SJSA1 (cell line): ENCODE results near the gene TADA2A. TPM values are rescaled to one million over a fixed set of nuclear protein-coding genes. Genes with fewer than 3 reads are reported as not detected.
"Not testable (repeated sequence)": the region's sequence is repeated elsewhere in the genome, so short reads cannot be mapped to it uniquely, and the experiment has no call there.

ENCODE experiments used
- DNase-seq, 2 experiments: peaks; one replicate each; pipeline ENCODE4 v3.0.0-alpha.2; 2015 to 2020; ENCODE audit warnings: low spot score in 2 of 2, low read depth in 1 of 2
- H3K27ac ChIP-seq: fragments of 250-450 bp; sonication (Bioruptor Pico); 2 replicates; pipeline ENCODE4 v1.5.1; 2020; ENCODE audit warnings: mild to moderate bottlenecking, moderate library complexity
- H3K27me3 ChIP-seq: fragments of 250-450 bp; sonication (Bioruptor Pico); replicated peaks from 2 replicates; pipeline ENCODE4 v1.5.1; 2020; ENCODE audit warnings: mild to moderate bottlenecking, moderate library complexity
- H3K36me3 ChIP-seq: fragments of 250-450 bp; sonication (Bioruptor Pico); 2 replicates; pipeline ENCODE4 v1.5.1; 2020; ENCODE audit warnings: mild to moderate bottlenecking
- H3K4me1 ChIP-seq: fragments of 250-450 bp; sonication (Bioruptor Pico); replicated peaks from 2 replicates; pipeline ENCODE4 v1.6.1; 2021; ENCODE audit warnings: mild to moderate bottlenecking
- H3K4me3 ChIP-seq: fragments of 250-450 bp; sonication (Bioruptor Pico); 2 replicates; pipeline ENCODE4 v1.5.1; 2020; ENCODE audit warnings: mild to moderate bottlenecking
- H3K9me3 ChIP-seq: fragments of 250-450 bp; sonication (Bioruptor Pico); replicated peaks from 2 replicates; pipeline ENCODE4 v1.5.1; 2020; ENCODE audit warnings: mild to moderate bottlenecking
- total RNA-seq: library from RNA; depleted of rRNA; stranded (reverse); fragments of >200 nt; shearing (Covaris generic); gene quantifications from 2 replicates; pipeline ENCODE4 v1.2.3, GENCODE V29; 2014

Gene TADA2A
- total RNA-seq, 1 experiment from 2014 or later: 20.1 TPM

- Histone ChIP-seq H3K27me3 (no peaks in the 10 kb centered on the region), H3K36me3 (peaks cover 18% of the 10 kb centered on the region), H3K4me3 (no peak overlapping the region), H3K4me1 (no peaks in the 10 kb centered on the region), H3K9me3 (no peaks in the 10 kb centered on the region), H3K27ac (no peak overlapping the region)
- no peak for DNase-seq
Observed at GRCh38 chr17:37500378-37500777, 93.7 kb downstream of the TADA2A start.

- Histone ChIP-seq H3K9me3 (no peaks in the 10 kb centered on the region), H3K4me3 (no peak overlapping the region), H3K4me1 (no peaks in the 10 kb centered on the region), H3K36me3 (peaks cover 27% of the 10 kb centered on the region), H3K27me3 (no peaks in the 10 kb centered on the region), H3K27ac (no peak overlapping the region)
- DNase-seq: no peak
Observed at GRCh38 chr17:37502009-37502936, 95.6 kb downstream of the TADA2A start.

- Histone ChIP-seq H3K4me3 (no peak overlapping the region), H3K36me3 (peaks cover 36% of the 10 kb centered on the region), H3K9me3 (no peaks in the 10 kb centered on the region), H3K4me1 (no peaks in the 10 kb centered on the region), H3K27ac (no peak overlapping the region), H3K27me3 (no peaks in the 10 kb centered on the region)
- DNase-seq: no peak
Observed at GRCh38 chr17:37503148-37503547, 96.5 kb downstream of the TADA2A start.

GRCh38 chr17:37505333-37505732 lies 98.6 kb downstream of the TADA2A start:
- Histone ChIP-seq H3K9me3 (no peaks in the 10 kb centered on the region), H3K27ac (no peak overlapping the region), H3K36me3 (peaks cover 28% of the 10 kb centered on the region), H3K4me1 (no peaks in the 10 kb centered on the region), H3K27me3 (no peaks in the 10 kb centered on the region), H3K4me3 (no peak overlapping the region)
- no peak for DNase-seq

GRCh38 chr17:37506678-37507077 lies 100.0 kb downstream of the TADA2A start:
- DNase-seq: no peak
- Histone ChIP-seq H3K4me1 (no peaks in the 10 kb centered on the region), H3K27ac (no peak overlapping the region), H3K27me3 (no peaks in the 10 kb centered on the region), H3K36me3 (peaks cover 31% of the 10 kb centered on the region), H3K4me3 (no peak overlapping the region), H3K9me3 (no peaks in the 10 kb centered on the region)

GRCh38 chr17:37507111-37507510 lies 100.4 kb downstream of the TADA2A start:
- H3K9me3 ChIP-seq: no peaks in the 10 kb centered on the region
- H3K4me3 ChIP-seq: no peak overlapping the region
- no peak for DNase-seq

GRCh38 chr17:37510056-37510455 lies 103.4 kb downstream of the TADA2A start:
- no peaks in the 10 kb centered on the region for H3K27me3 ChIP-seq
- H3K27ac ChIP-seq: no peak overlapping the region
- H3K36me3 ChIP-seq: peaks cover 53% of the 10 kb centered on the region
- H3K4me1 ChIP-seq: peaks cover 7% of the 10 kb centered on the region
- H3K9me3 ChIP-seq: no peaks in the 10 kb centered on the region
- H3K4me3 ChIP-seq: no peak overlapping the region
- no peak for DNase-seq

More at GRCh38 chr17:37507111-37507510, 100.4 kb downstream of the TADA2A start:
- Histone ChIP-seq H3K27ac (no peak overlapping the region), H3K27me3 (no peaks in the 10 kb centered on the region), H3K36me3 (peaks cover 33% of the 10 kb centered on the region), H3K4me1 (no peaks in the 10 kb centered on the region)

- H3K4me3 ChIP-seq, H3K27ac ChIP-seq, H3K9me3 ChIP-seq, DNase-seq, H3K27me3 ChIP-seq: not testable (repeated sequence)
- Histone ChIP-seq H3K4me1 (peaks cover 22% of the 10 kb centered on the region), H3K36me3 (peaks cover 57% of the 10 kb centered on the region)
Observed at GRCh38 chr17:37511642-37512041, 105.0 kb downstream of the TADA2A start.

GRCh38 chr17:37512442-37513068 lies 105.9 kb downstream of the TADA2A start:
- no peak for DNase-seq
- H3K4me1 ChIP-seq: peaks cover 29% of the 10 kb centered on the region
- no peaks in the 10 kb centered on the region for H3K9me3 ChIP-seq
- no peak overlapping the region for H3K4me3 ChIP-seq
- no peaks in the 10 kb centered on the region for H3K27me3 ChIP-seq
- H3K27ac ChIP-seq: no peak overlapping the region
- peaks cover 57% of the 10 kb centered on the region for H3K36me3 ChIP-seq

- Histone ChIP-seq H3K27me3 (no peaks in the 10 kb centered on the region), H3K4me1 (peaks cover 31% of the 10 kb centered on the region), H3K36me3 (peaks cover 61% of the 10 kb centered on the region), H3K4me3 (no peak overlapping the region), H3K9me3 (no peaks in the 10 kb centered on the region), H3K27ac (no peak overlapping the region)
- DNase-seq: no peak
Observed at GRCh38 chr17:37513711-37514110, 107.0 kb downstream of the TADA2A start.

- peaks cover 50% of the 10 kb centered on the region for H3K4me1 ChIP-seq
- DNase-seq: peak in 1 of 2 experiments; percentile 70
Observed at GRCh38 chr17:37516127-37516571, 109.5 kb downstream of the TADA2A start.

GRCh38 chr17:37517881-37518280 lies 111.2 kb downstream of the TADA2A start:
- no peak for DNase-seq
- H3K36me3 ChIP-seq: peaks cover 66% of the 10 kb centered on the region
- H3K4me3 ChIP-seq: no peak overlapping the region
- no peaks in the 10 kb centered on the region for H3K9me3 ChIP-seq
- H3K27ac ChIP-seq: no peak overlapping the region
- H3K4me1 ChIP-seq: peaks cover 50% of the 10 kb centered on the region
- H3K27me3 ChIP-seq: no peaks in the 10 kb centered on the region

More at GRCh38 chr17:37516127-37516571, 109.5 kb downstream of the TADA2A start:
- Histone ChIP-seq H3K36me3 (peaks cover 73% of the 10 kb centered on the region), H3K4me3 (no peak overlapping the region), H3K9me3 (no peaks in the 10 kb centered on the region), H3K27ac (peak overlapping the region; percentile 43), H3K27me3 (no peaks in the 10 kb centered on the region)

GRCh38 chr17:37518826-37519225 lies 112.1 kb downstream of the TADA2A start:
- H3K9me3 ChIP-seq: no peaks in the 10 kb centered on the region
- no peaks in the 10 kb centered on the region for H3K27me3 ChIP-seq
- peak overlapping the region; percentile 13; the same call in 1 of the 2 replicates for H3K27ac ChIP-seq
- no peak overlapping the region for H3K4me3 ChIP-seq
- DNase-seq: no peak
- peaks cover 45% of the 10 kb centered on the region for H3K4me1 ChIP-seq
- peaks cover 63% of the 10 kb centered on the region for H3K36me3 ChIP-seq
